GM23248 (cell line): Measurements from ENCODE around the gene PBOV1.

Experiments
- EZH2 ChIP-seq: fragments of 200-600 bp; sonication (generic); IDR thresholded peaks from 2 replicates; pipeline ENCODE4 v1.6.1; 2018; ENCODE audit warnings: antibody characterized with exemption, mild to moderate bottlenecking; ENCODE audit not compliant: insufficient read depth, poor library complexity, severe bottlenecking
- EZH2phosphoT487 ChIP-seq: fragments of 200-600 bp; sonication (generic); IDR thresholded peaks from 2 replicates; pipeline ENCODE4 v1.6.1; 2018; ENCODE audit warnings: antibody characterized with exemption, moderate library complexity, mild to moderate bottlenecking, low read depth; ENCODE audit not compliant: insufficient read depth

DNA sequence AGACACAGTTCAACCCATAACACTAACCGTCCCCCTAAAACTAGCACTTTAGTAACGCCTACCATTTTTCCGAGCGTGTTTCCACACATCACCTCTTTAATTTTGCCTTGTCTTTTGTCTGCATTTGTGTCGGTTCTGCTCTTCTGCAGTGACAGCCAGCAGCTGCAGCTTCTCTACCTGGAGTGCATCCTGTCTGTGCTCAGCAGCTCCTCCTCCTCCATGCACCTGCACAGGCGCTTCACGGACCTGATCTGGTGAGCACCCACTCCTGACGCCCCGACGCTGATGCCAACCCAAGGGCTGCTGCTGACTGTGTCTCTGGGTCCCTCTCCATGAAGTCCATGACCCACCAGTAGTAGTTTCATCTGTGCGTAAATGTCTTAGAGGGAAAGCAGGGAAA, 35.4 kb upstream of the PBOV1 start:
- TF ChIP-seq EZH2: no peak
- no peak for TF ChIP-seq EZH2phosphoT487
